ENCODE results near the gene EYA2.

EYA2 gene

DNA sequence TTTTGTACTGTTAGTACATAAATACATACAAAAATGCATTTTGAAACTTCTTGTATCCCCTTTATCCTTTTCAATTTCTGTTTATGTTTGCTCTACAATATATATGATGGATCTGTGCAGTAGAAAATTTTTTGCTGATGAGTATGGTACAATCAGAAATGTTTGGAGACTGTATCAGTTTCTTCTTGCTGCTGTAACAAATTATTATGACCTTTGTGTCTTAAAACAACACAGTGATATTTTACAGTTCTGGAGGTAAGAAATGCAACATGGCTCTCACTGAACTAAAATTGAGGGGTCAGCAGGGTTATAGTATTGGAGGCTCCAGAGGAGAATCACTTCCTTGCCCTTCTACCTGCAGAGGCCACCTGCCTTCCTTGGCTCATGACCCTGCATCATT is 184.4 kb downstream of the EYA2 start:
- no peak for DNase-seq

GRCh38 chr20:47080365-47080764 is 185.7 kb downstream of the EYA2 start:
- DNase-seq = no peak

GRCh38 chr20:47086316-47086715 is 191.7 kb downstream of the EYA2 start:
- no peak for DNase-seq

DNA sequence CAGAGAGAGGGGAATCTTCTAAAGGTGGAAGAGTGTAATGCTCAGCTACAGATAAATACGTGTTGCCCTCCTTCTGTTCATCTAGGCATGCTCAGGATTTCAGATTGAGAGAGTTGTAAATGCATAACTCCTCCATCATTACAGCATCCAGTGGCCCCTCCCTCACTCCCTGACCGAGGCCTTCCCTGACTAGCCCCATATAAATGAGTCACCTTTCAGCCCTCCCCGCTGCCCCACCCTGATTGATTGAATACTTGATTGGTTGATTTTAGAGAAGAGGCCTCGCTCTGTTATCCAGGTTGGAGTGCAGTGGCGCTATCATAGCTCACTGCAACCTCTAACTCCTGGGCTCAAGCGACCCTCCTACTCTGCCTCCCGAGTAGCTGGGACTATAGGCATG is 193.7 kb downstream of the EYA2 start:
- DNase-seq = no peak

DNA sequence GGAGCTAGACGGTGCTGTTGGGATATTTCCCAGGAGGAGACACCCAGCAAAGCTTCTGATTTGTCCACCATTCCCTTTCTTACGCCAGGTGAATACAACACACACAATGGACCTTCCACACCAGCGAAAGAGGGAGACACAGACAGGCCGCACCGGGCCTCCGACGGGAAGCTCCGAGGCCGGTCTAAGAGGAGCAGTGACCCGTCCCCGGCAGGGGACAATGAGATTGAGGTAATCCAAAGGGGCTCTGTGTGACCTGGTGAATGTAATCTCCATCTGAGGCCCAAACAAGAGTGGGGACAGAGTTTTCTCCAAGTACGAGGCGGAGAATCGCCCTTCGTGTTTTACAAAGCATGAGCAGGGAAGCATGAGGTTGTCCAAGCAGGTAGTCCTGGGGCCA is 194.5 kb downstream of the EYA2 start:
- no peak for DNase-seq

DNA sequence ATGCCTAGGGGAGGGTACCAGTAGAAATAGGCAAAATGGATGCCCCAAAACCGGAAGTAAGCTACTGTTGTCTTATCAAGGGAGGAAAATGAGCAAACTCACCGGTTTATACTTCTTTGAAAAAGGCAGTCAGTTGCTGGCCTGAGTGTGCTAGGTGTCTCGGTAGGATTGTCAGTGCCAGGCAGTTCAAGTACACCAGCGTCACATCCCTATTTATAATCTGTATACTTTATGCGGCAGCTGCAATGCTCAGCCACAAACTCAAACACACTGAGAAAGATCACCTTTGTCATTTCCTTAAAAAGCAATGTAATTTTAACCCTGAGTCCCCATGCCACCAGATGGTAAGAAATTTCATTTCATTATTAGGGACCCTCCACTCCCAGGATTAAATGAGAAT is 196.2 kb downstream of the EYA2 start:
- no peak for DNase-seq

DNA sequence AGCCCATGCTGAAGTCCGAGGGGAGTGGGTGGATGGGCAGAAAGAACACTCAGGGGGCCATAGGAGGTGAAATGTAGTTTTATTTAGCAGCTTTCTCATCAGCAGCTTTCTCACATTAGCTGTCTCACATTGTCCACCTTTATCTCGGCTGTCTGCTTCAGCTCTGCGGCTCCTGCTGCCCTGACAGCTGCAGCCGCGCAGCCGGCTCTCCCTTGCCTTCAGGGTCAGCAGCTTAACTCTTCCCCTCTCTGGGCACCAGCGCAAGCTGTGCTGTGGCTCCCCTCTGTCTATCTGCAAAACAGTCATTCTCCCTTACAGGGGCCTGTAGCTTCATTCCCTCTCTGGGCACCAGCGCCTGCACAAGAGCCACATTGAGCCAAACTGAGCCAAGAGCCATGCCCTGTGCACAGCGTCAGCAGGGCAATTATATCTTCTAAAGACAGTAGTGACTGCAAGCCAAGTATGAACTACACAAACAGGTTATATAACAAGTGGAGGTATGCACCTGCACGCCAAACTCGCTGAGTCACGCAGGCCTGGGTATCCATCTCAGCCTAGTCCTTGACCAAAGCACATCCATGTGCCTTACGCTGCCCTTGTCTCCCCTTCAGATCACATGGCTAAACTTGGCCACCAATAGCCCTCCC is 198.8 kb downstream of the EYA2 start:
- DNase-seq = no peak

GRCh38 chr20:47095690-47096089 is 201.0 kb downstream of the EYA2 start:
- DNase-seq = no peak

- DNase-seq = no peak
These were observed 203.3 kb downstream of the EYA2 start for GRCh38 chr20:47097691-47098622.

DNA sequence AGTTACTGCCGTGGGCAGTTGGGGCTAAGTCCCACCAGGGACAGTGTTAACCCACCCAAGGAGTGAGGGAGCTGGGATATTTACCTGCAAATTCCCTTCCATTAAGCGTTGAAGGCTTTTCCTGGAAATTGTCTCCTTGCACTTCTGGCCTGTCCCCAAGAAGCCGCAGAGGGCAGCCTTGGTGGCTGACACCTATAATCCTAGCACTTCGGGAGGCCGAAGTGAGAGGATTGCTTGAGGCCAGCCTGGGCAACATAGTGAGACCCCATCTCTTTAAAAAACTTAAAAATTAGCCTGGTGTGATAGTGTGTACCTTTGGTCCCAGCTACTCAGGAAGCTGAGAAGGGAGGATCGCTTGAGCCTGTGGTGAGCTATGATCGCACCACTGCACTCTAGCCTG is 204.4 kb downstream of the EYA2 start:
- DNase-seq = no peak

- no peak for DNase-seq
These were observed 205.3 kb downstream of the EYA2 start for GRCh38 chr20:47099825-47100441.

GRCh38 chr20:47102629-47103028 is 208.0 kb downstream of the EYA2 start:
- no peak for DNase-seq

DNA sequence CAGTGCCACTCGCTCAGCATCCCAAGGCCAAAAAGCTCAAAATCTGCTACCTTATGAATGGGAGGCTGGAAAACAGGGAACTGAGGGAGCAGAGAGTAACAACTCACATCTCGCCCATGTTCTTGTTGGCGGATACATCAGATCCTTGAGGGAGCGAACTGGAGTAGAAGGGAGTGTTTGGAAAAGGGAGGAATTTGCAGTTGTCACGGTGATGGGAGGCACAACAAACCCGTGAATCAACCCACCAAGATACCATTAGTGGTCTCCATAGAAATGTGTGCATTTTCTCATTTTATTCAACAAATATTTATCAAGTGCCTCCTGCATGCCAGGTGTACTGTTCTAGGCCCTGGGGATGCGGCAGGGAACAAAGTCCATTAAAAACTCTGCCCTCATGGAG is 212.1 kb downstream of the EYA2 start:
- DNase-seq = no peak

DNA sequence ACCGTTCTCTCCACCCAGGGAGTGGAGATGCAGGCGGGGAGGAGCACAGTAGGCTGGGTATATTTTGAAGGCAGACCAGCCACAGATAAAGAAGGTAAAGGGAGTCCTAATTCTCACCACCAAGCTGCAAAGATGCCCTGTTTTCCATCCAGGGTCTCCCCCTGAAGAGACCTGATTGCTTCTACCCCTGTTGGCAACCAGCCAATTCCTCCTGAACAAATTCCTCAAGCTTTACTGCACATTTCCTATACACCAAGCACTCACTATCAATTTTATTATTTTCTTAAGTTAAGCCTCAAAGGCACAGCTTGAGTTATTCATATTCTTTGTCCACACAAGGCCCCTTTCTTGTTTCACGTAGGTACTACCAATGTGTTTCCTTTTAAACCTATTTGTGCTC is 214.4 kb downstream of the EYA2 start:
- DNase-seq = no peak

DNA sequence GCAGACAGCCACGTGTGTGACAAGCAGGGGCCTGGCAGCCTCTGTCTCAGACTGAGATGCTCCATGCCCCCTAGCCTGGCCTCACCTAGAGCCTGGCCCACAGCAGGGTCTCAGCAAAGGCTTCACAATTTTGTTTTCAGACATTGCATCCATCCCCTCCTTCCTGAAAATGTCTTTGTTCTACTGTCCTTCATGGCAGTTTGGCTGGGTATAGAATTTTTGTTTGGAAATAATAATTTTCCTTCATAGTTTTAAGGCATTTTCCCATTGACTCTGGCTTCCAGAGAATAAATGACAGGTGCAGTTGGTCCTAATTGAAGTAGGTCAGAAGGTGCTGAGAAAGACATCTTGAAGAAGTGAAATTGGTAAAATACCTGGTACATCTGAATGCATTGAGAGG is 216.2 kb downstream of the EYA2 start:
- DNase-seq = no peak

DNA sequence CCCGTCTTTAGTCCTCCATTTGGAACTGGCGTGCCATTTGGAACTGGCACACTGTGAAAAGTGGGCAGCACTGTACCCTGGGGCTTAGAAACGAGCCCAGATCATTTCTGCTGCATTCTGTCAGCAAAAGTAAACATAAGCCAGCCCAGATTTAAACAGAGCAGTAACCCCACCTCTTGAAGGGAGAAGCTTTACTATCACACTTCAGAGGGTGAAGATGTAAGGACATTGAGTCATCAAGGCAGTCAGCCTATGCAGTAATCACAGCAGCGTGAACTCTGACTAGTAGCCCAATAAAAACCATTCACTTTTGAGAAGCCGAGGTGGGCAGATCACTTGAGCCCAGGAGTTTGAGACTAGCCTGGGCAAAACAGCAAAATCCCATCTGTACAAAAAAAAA is 216.9 kb downstream of the EYA2 start:
- no peak for DNase-seq

DNA sequence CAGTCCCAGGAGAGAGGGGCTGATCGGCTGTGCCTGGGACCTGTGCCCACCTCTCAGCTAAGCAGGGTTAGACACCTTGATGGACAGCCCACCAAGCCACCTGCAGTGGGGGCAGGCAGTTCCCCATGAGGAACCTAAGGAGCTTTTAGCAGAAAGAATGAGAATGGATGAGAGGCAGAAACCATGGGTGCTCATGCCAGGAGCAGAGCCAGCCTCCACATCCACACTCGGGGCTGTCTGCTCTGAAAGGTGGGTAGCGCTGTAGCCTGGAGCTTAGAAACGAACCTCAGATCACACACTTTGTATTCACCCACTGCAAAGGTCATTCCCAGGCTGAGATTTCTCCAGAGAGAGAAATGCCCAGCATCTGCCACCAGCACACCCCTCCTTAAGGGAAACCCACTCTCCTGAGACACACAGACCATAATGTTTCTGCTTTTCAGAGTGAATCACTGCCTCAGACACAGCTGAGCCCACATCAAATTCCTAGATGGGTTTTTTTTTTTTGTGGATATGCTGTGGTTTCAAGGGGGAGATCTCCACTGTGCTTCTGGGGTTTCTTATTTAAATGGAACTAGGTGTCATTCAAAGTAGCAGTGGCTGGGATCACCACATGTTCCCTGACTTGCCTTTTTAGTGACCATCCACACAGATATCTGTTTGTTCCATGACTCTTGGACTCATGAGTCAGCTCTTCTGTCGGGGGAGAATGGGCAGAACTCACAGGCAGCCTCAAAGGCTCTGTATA is 218.9 kb downstream of the EYA2 start:
- no peak for DNase-seq

DNA sequence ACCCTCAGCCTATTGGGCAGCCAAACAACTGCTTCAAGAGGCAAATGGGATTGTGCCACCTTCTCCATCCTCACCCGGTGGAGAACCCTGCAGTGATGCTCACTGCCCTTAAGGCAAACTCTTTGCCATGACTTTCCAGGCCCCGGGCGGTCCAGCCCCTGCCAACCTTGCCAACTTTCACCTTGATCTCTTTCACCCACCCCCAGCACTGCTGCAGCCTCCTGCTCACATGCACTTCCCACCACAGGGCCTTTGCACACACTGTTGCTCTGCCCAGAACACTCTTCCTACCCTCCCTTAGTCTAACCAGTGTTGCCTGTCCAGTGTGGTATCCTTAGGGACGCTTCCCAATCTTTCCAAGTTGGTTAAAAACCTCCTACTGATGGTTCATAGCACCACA is 221.1 kb downstream of the EYA2 start:
- no peak for DNase-seq

DNA sequence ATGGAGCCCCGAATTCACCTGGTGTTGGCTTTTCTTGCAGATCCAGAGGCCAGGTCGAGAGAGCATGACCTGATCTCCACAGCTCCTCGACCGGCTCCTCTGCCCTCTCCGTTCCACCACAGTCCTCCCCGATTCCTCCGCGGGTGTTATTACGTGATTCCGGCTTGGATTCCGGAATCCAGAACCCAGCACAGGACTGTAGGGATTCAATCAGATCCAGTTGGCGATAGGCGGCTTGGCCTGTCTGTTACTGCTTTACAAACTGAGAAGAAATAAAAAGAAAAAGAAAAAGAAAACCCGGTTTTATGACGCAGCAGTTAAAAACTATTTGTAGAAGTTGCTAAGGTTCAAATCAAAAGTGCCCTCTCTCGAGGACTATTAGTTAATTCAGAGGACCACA is 222.7 kb downstream of the EYA2 start:
- no peak for DNase-seq

DNA sequence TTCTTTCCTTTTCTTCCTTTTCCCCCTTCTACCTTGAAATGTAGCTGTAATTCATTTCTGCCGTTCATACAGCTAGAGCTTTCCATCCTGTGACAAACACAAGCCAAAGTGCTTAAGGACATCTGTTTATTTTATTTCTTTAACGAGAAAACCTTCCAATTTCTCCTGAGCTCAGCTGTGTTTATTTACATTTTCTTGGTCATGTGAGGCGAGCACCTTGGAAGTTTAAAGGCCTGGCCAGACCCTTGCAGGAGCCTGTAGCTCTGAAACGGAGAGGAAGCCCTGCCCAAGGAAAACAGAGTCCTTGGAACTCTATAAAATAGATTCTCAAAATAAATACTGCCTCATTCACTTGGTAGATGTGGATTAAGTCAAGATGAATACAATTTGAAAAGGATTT is 223.1 kb downstream of the EYA2 start:
- DNase-seq = no peak

DNA sequence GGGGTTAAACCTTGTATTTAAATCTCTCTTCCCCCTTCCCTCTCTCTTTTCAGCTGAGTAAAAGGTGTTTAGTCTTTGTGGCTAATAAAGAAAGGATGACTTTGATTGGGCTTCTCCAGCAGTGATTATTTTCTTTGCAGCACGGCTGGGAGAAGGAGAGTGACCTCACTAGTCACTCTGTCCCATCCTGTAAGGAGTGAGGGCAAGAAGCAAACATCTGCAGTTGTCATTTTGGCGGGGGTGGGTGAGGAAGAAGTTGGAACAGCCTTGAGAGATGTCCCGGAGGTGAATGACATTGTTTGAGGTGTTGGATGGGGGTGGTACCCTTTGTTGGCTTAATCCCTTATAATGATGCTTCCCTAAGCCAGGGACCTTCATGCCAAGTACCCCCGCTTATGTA is 223.6 kb downstream of the EYA2 start:
- DNase-seq = no peak

DNA sequence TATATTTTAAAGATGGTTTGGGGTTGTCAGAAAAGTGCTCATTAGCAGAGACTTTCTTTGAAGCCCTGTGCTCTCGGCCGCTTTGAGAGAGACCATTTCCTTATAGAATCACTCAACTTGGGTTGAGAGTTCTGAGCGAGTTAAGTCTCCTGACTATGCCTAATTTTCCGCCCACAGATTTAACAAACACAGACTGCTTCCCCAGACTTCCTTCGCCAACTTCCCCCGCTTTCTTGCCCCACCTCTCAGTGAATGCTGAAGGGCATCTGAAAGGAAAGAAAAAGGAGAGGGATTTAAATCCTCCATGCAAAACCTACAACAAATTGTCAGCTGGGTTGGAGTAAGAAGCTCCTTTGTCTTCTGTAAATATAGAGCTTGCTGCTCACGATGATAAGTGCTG is 224.0 kb downstream of the EYA2 start:
- no peak for DNase-seq

DNA sequence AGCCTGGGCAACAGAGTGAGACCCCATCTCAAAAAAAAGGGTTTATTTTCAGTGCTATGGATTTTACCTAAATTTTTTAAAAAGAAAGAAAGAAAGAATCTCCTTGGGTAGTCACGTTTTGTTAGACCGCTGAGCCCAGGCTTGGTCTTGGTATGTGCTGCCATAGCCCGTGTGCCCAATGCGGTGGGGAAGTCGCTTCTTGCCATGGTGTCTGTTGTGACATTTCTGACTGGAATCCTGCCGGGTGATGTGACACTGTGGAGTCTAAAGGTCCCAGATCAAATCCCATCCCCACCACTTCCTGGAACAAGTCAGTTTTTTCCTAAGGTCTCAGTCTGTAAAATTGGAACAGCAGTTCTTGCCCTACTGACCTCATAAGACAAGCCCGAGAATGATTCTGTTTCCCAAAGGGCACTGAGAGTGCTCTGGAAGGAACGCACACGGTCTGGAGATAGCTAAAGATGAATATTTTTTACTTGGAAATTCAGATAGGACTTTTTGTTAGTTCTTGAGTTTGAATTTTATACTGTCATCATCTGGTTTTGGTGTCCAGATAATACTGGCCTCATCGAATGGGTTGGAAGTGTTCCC is 225.8 kb downstream of the EYA2 start:
- no peak for DNase-seq

All from NCI-H69 (cell line).